Hepatocyte (in vitro differentiated cells): ENCODE results near the gene IKZF3. TPM values are rescaled to one million over a fixed set of nuclear protein-coding genes. Genes with fewer than 3 reads are reported as not detected.

ENCODE experiments used
- DNase-seq: peaks from one replicate; pipeline ENCODE4 v3.0.0-alpha.2; 2016; ENCODE audit warnings: low spot score
- H2AFZ ChIP-seq: fragments of 200-600 bp; sonication (generic); 2 replicates; pipeline ENCODE4 v1.6.0; 2016; ENCODE audit warnings: antibody characterized with exemption, mild to moderate bottlenecking
- H3K27ac ChIP-seq: fragments of 200-600 bp; sonication (generic); 2 replicates; pipeline ENCODE4 v1.5.1; 2016; ENCODE audit warnings: mild to moderate bottlenecking
- H3K27me3 ChIP-seq: fragments of 200-600 bp; sonication (generic); 2 replicates; pipeline ENCODE4 v1.6.1; 2016
- H3K36me3 ChIP-seq: fragments of 200-600 bp; sonication (generic); replicated peaks from 2 replicates; pipeline ENCODE4 v1.5.1; 2016; ENCODE audit warnings: low read depth; ENCODE audit not compliant: insufficient read depth
- H3K4me1 ChIP-seq: fragments of 200-600 bp; sonication (generic); 2 replicates; pipeline ENCODE4 v1.5.1; 2016; ENCODE audit warnings: mild to moderate bottlenecking, moderate library complexity; ENCODE audit not compliant: insufficient read depth
- H3K4me2 ChIP-seq: fragments of 200-600 bp; sonication (generic); 2 replicates; pipeline ENCODE4 v1.6.0; 2016
- H3K4me3 ChIP-seq: fragments of 200-600 bp; sonication (generic); 2 replicates; pipeline ENCODE4 v1.5.1; 2016; ENCODE audit warnings: mild to moderate bottlenecking
- H3K79me2 ChIP-seq: fragments of 200-600 bp; sonication (generic); 2 replicates; pipeline ENCODE4 v1.6.0; 2017; ENCODE audit warnings: mild to moderate bottlenecking
- H3K9me2 ChIP-seq: fragments of 200-600 bp; sonication (generic); replicated peaks from 2 replicates; pipeline ENCODE4 v1.6.0; 2017; ENCODE audit warnings: mild to moderate bottlenecking; ENCODE audit not compliant: insufficient read depth
- H3K9me3 ChIP-seq: fragments of 200-600 bp; sonication (generic); 2 replicates; pipeline ENCODE4 v1.5.1; 2016; ENCODE audit warnings: low read depth, mild to moderate bottlenecking
- H4K20me1 ChIP-seq: fragments of 200-600 bp; sonication (generic); 2 replicates; pipeline ENCODE4 v1.6.0; 2016; ENCODE audit warnings: mild to moderate bottlenecking; ENCODE audit not compliant: insufficient read depth, poor library complexity, severe bottlenecking
- EZH2 ChIP-seq: fragments of 200-600 bp; sonication (generic); IDR thresholded peaks from 2 replicates; pipeline ENCODE4 v1.6.1; 2016; ENCODE audit warnings: antibody characterized with exemption, mild to moderate bottlenecking, borderline replicate concordance
- EZH2phosphoT487 ChIP-seq: fragments of 200-600 bp; sonication (generic); IDR thresholded peaks from one replicate; pipeline ENCODE4 v1.6.1; 2018; ENCODE audit warnings: antibody characterized with exemption, mild to moderate bottlenecking, low read depth, moderate library complexity; ENCODE audit not compliant: unreplicated experiment, severe bottlenecking
- WGBS: methylation state at CpG from one replicate; pipeline ENCODE4 v1.1.6; 2016; ENCODE audit warnings: low lambda C conversion rate; ENCODE audit errors: missing lambda C conversion rate; 5-methylcytosine and 5-hydroxymethylcytosine counted together
- polyA plus RNA-seq: library from polyadenylated mRNA; unstranded; fragments of >200 nt; fragmentation: Nextera tagmentation; extraction: Ambion mirVana; gene quantifications from 2 replicates; pipeline ENCODE4 v1.2.1, GENCODE V29; 2016
- total RNA-seq: library from RNA; depleted of rRNA; stranded (reverse); fragments of >200 nt; gene quantifications from 2 replicates; pipeline ENCODE4 v1.2.3, GENCODE V29; 2014
- TF ChIP-seq, protein P1 (sequence below): fragments of 200-600 bp; sonication (generic); IDR thresholded peaks from 2 replicates; pipeline ENCODE4 v1.5.1; 2016; ENCODE audit warnings: antibody characterized with exemption, mild to moderate bottlenecking; ENCODE audit not compliant: poor library complexity

Gene IKZF3
- total and polyA plus RNA-seq, 2 experiments from 2014 or later: under 0.01 TPM; not detected in 1

DNA sequence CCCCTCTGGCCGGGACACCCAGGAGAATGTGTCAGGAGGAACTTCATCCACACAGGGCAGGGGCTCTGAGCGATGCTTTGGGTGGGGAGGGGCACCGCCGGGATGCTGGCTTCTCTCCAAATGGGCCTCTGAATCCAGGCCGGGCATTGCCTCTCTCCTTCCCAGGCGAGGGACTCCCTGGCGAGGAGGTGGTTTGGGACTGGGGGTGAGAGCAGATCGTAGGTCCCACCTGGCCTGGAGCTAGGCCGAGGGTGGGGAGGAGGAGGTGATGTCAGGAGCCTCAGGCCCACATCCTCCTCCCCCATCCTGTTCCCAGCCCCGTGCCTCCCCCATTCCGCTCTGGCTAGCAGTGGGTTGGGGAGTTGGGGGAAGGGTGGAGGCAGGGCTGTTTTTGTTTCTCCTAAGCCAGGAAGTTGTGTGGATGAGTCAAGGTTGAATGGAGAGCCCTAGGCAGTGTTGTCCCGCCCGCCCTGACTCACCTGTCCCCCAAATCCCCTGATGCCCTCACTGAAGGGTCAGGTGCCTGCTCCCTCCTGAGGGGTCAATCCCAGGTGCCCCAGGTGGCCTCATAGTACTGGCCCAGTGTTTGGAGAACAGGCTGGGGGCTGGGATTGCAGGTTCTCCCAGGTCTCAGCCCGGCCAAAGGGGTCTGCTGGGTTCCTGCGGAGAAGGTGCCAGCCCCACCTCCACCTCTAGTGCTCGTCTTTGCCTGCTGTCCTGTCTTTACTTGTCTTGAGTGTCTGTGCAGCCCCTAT, 123.6 kb downstream of the IKZF3 start:
- Histone ChIP-seq H3K27me3 (no peaks in the 10 kb centered on the region), H3K4me1 (peaks cover 37% of the 10 kb centered on the region), H3K9me2 (no peaks in the 10 kb centered on the region), H3K4me3 (peak overlapping the region; percentile 20), H3K4me2 (peak overlapping the region; percentile 93), H4K20me1 (peaks cover 5% of the 10 kb centered on the region), H3K27ac (peak overlapping the region; percentile 99), H3K79me2 (peaks cover 23% of the 10 kb centered on the region), H3K36me3 (no peaks in the 10 kb centered on the region), H3K9me3 (no peaks in the 10 kb centered on the region), H2AFZ (no peak overlapping the region)
- TF ChIP-seq, protein P1, sequence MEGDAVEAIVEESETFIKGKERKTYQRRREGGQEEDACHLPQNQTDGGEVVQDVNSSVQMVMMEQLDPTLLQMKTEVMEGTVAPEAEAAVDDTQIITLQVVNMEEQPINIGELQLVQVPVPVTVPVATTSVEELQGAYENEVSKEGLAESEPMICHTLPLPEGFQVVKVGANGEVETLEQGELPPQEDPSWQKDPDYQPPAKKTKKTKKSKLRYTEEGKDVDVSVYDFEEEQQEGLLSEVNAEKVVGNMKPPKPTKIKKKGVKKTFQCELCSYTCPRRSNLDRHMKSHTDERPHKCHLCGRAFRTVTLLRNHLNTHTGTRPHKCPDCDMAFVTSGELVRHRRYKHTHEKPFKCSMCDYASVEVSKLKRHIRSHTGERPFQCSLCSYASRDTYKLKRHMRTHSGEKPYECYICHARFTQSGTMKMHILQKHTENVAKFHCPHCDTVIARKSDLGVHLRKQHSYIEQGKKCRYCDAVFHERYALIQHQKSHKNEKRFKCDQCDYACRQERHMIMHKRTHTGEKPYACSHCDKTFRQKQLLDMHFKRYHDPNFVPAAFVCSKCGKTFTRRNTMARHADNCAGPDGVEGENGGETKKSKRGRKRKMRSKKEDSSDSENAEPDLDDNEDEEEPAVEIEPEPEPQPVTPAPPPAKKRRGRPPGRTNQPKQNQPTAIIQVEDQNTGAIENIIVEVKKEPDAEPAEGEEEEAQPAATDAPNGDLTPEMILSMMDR: no peak
- no peak for TF ChIP-seq EZH2phosphoT487
- TF ChIP-seq EZH2: no peak
- DNase-seq: peak; percentile 75
- WGBS: 27% methylated on average over 16 of the region's 16 CpGs

DNA sequence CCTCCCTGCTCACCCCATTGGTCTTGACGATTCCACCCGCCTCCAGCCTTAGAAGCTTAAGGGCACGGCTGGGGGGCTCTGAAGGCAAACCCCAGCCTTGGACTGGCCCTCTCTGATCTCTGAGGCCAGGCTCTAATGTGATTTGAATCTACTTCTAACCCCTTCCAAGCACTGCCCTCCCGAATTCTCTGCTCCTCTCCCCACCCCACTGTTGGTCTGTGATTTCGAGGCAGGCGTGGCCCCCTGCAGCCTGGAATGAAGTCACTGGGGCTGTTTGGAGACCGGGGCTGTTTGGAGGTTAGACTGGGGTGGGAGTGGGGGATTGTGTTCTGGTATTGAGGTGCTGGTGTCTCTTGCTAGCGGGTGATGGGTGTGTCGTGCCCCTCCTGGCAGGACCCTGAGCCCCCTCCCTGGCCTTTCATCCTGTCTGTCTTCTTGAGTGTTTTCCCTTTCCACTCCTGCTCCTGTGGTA, 124.2 kb downstream of the IKZF3 start:
- no peaks in the 10 kb centered on the region for H3K36me3 ChIP-seq
- peaks cover 5% of the 10 kb centered on the region for H4K20me1 ChIP-seq
- H3K9me3 ChIP-seq: no peaks in the 10 kb centered on the region
- peaks cover 23% of the 10 kb centered on the region for H3K79me2 ChIP-seq
- H3K4me1 ChIP-seq: peaks cover 38% of the 10 kb centered on the region
- whole genome bisulfite sequencing: 25% methylated on average over 9 of the region's 9 CpGs
- peak overlapping the region; percentile 99 for H3K27ac ChIP-seq
- H3K9me2 ChIP-seq: no peaks in the 10 kb centered on the region
- TF ChIP-seq, protein P1: no peak
- TF ChIP-seq EZH2phosphoT487: no peak
- no peak for TF ChIP-seq EZH2
- H3K27me3 ChIP-seq: no peaks in the 10 kb centered on the region
- peak overlapping the region; percentile 93 for H3K4me2 ChIP-seq
- H2AFZ ChIP-seq: no peak overlapping the region
- peak overlapping the region; percentile 20 for H3K4me3 ChIP-seq
- DNase-seq: peak; percentile 35

GRCh38 chr17:39738983-39739884, 124.9 kb downstream of the IKZF3 start:
- Histone ChIP-seq H3K9me2 (no peaks in the 10 kb centered on the region), H3K4me1 (peaks cover 38% of the 10 kb centered on the region), H3K4me2 (peak overlapping the region; percentile 93), H3K79me2 (peaks cover 23% of the 10 kb centered on the region), H3K9me3 (no peaks in the 10 kb centered on the region), H3K27me3 (no peaks in the 10 kb centered on the region), H3K4me3 (peak overlapping the region; percentile 83), H3K36me3 (no peaks in the 10 kb centered on the region), H4K20me1 (peaks cover 5% of the 10 kb centered on the region), H2AFZ (peak overlapping the region; percentile 36), H3K27ac (peak overlapping the region; percentile 99)
- WGBS: 6% methylated on average over 23 of the region's 32 CpGs
- DNase-seq: peak; percentile 94
- TF ChIP-seq EZH2phosphoT487 (no peak), EZH2 (no peak)
- TF ChIP-seq, protein P1: no peak
